Measurements from ENCODE around the gene PEAR1.

PEAR1 gene

GRCh38 chr1:156901590-156901900 lies 8.0 kb downstream of the PEAR1 start:
- no peak for DNase-seq (ENCODE audit: low read depth)

- DNase-seq (ENCODE audit: low read depth) = no peak
Observed at GRCh38 chr1:156901966-156902915, 8.7 kb downstream of the PEAR1 start.

GRCh38 chr1:156903328-156904091 lies 10.0 kb downstream of the PEAR1 start:
- no peak for DNase-seq (ENCODE audit: low read depth)

GRCh38 chr1:156904187-156904959 lies 10.9 kb downstream of the PEAR1 start:
- no peak for DNase-seq (ENCODE audit: low read depth)

- DNase-seq (ENCODE audit: low read depth) = no peak
Observed at GRCh38 chr1:156905176-156905575, 11.7 kb downstream of the PEAR1 start.

GRCh38 chr1:156905651-156906050 lies 12.1 kb downstream of the PEAR1 start:
- DNase-seq (ENCODE audit: low read depth) = no peak

- DNase-seq (ENCODE audit: low read depth) = no peak
Observed at GRCh38 chr1:156906206-156906906, 12.8 kb downstream of the PEAR1 start.

- DNase-seq (ENCODE audit: low read depth) = no peak
Observed at GRCh38 chr1:156908541-156908940, 15.0 kb downstream of the PEAR1 start.

- DNase-seq (ENCODE audit: low read depth) = no peak
Observed at GRCh38 chr1:156908955-156909354, 15.4 kb downstream of the PEAR1 start.

GRCh38 chr1:156909671-156910070 lies 16.2 kb downstream of the PEAR1 start:
- no peak for DNase-seq (ENCODE audit: low read depth)

GRCh38 chr1:156910309-156910782 lies 16.8 kb downstream of the PEAR1 start:
- no peak for DNase-seq (ENCODE audit: low read depth)

GRCh38 chr1:156911577-156912298 lies 18.2 kb downstream of the PEAR1 start:
- no peak for DNase-seq (ENCODE audit: low read depth)

GRCh38 chr1:156912310-156912709 lies 18.8 kb downstream of the PEAR1 start:
- no peak for DNase-seq (ENCODE audit: low read depth)

GRCh38 chr1:156912861-156913808 lies 19.6 kb downstream of the PEAR1 start:
- no peak for DNase-seq (ENCODE audit: low read depth)

- DNase-seq (ENCODE audit: low read depth) = no peak
Observed at GRCh38 chr1:156913809-156914387, 20.4 kb downstream of the PEAR1 start.

- DNase-seq (ENCODE audit: low read depth) = no peak
Observed at GRCh38 chr1:156914440-156914856, 20.9 kb downstream of the PEAR1 start.

GRCh38 chr1:156920233-156921052 lies 26.9 kb downstream of the PEAR1 start, which contains the start of gene LRRC71:
TSS of gene LRRC71 (plus strand) at chr1:156920632. CDS start at chr1:156920804, 172 bp downstream.
- peak; percentile 57 for DNase-seq (ENCODE audit: low read depth)

GRCh38 chr1:156921053-156921529 lies 27.6 kb downstream of the PEAR1 start:
- DNase-seq (ENCODE audit: low read depth) = no peak

Data from fibroblast of the conjunctiva (primary cell).